PC-3 (cell line): ENCODE data around the gene MAGEC2.

Experiments
- EZH2 ChIP-seq: fragments of 300-600 bp; sonication (generic); IDR thresholded peaks from one replicate; pipeline ENCODE4 v1.6.1; 2017; ENCODE audit warnings: antibody characterized with exemption, mild to moderate bottlenecking, low read length; ENCODE audit not compliant: unreplicated experiment
- EZH2phosphoT487 ChIP-seq: fragments of 300-600 bp; sonication (generic); IDR thresholded peaks from 2 replicates; pipeline ENCODE4 v1.6.1; 2018; ENCODE audit warnings: mild to moderate bottlenecking, antibody characterized with exemption, low read length, borderline replicate concordance

- TF ChIP-seq EZH2phosphoT487 (no peak), EZH2 (no peak)
These were observed 19.0 kb downstream of the MAGEC2 start for GRCh38 chrX:142186103-142186502.
